GM19467 (cell line): ENCODE results near the gene MPLKIP.
"Not testable (repeated sequence)": the region's sequence is repeated elsewhere in the genome, so short reads cannot be mapped to it uniquely, and the experiment has no call there.

Experiments
- ATAC-seq: cut with Tn5 transposase; IDR thresholded peaks from one replicate; pipeline ENCODE4 v1.9.1; 2021; ENCODE audit warnings: mild to moderate bottlenecking, moderate library complexity; ENCODE audit not compliant: unreplicated experiment

Gene MPLKIP

DNA sequence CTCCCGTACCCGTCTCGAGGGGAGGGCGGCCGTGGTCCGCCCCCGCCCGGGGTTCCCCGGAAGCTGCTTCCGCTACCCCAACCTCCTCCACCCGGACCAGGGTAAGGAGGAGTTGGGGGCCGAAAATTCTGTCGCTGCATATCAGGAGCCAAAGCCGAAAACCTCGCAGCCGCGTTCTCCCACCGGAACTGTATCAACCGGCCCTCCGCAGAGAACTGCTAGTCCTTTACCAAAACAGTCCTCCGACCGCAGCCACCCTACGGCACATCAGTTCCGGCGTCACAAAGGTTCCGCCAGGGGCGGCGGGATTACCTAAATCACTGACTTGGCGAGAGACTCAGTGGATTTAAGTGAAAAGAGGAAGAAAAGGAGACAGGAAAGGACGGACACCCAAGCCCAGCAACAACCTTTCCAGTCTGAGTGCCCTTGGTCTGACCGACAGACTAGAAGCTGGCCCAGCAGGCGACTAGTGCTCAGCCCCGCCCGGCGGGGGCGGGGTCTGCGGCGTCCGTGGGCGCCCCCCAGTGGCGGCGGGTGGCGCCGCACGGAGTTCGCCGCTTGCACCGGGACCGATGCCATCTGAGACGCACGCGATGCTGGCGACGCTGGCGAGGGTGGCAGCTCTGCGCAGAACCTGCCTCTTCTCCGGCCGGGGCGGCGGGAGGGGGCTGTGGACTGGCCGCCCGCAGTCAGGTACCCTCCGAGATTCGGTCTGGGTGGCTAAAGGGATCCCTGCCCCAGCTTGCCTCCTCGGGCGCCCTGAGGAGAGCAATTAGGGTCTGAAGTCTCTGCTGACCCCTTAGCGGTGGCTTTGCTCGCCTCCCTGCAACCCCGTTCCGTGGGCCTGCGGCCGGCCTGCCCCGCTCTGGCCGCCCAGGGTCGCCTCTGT is at the start of gene MPLKIP, which contains the start of gene SUGCT:
Gene MPLKIP (minus strand): TSS at position 195 of the 889 bp plus-strand sequence. CDS start 55 bp downstream, at position 140.
Gene SUGCT (plus strand): TSS at position 578 of the 889 bp plus-strand sequence.
- peak; percentile 84 for ATAC-seq

GRCh38 chr7:40182452-40182851 is 48.0 kb upstream of the MPLKIP start:
- ATAC-seq = no peak

GRCh38 chr7:40177071-40177470 is 42.6 kb upstream of the MPLKIP start:
- ATAC-seq = no peak

DNA sequence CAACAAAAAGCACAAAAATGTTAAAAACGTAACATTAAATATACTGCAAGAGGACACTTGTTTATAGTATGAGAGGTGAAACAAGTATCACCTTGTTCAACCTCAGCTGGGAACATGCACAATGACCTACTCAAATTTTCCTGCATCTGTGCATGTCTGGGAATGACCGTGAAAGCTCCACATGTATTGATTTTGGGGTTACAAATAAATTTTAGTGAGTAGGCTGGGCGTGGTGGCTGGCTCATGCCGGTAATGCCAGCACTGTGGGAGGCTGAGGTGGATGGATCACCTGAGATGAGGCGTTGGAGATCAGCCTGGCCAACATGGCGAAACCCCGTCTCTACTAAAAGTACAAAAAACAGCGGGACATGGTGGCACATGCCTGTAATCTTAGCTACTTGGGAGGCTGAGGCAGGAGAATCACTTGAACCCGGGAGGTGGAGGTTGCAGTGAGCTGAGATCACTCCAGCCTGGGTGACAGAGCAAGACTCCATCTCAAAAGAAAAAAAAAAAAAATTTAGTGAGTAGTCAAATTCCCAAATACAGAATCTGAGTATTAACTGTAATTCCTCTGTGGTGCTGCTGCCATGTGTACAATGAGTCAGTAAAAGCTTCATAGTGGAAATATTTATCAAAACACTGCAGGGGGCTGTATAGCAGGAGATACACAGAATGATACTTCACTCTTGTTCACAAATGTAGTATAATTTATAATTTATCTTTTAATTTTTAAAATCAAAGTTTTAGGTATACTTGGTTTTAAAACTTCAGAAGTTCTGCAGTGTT is 41.5 kb upstream of the MPLKIP start:
- no peak for ATAC-seq

GRCh38 chr7:40175256-40175655 is 40.8 kb upstream of the MPLKIP start:
- ATAC-seq = not testable (repeated sequence)

DNA sequence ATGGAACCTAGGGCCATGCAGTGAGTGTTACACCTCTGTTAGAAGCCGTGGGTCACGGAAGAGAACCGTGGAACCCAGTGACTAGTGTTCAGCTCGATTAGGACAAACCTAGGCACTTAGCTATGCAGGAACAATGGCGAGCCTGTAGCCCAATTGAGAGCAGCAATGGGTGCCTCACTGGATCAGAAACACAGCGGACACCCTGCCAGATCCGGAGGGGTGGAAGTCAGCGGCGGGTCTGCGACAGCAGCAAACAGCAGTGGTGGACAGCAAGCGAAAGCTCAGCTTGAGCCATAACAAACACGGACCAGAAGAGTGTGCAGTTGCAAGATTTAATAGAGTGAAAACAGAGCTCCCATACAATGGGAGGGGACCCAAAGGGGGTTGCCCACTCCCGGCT is 38.7 kb upstream of the MPLKIP start:
- not testable (repeated sequence) for ATAC-seq

DNA sequence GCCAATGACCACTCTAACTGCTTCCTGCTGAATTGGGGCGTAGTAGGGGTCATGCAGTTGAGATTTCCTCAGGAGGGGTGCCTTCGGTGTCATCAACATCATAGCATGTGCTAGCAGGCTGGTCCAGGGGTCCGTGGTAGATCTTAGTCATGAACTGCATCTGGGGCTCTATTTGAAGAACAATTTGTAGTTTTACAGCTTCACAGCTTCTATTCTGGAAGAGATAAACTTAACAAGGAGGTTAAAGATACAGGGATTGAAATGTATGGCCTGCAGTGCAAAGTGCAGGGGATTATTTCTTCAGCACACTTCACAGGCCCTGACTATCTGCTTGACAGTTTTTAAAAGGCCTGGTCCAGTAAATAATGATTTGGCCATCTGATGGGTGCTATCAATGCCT is 33.8 kb upstream of the MPLKIP start:
- ATAC-seq = not testable (repeated sequence)

- no peak for ATAC-seq
Measured at GRCh38 chr7:40167291-40167690, 32.9 kb upstream of the MPLKIP start.

- no peak for ATAC-seq
Measured at GRCh38 chr7:40165216-40165615, 30.8 kb upstream of the MPLKIP start.

- no peak for ATAC-seq
Measured at GRCh38 chr7:40162516-40162915, 28.1 kb upstream of the MPLKIP start.

GRCh38 chr7:40156988-40157387 is 22.6 kb upstream of the MPLKIP start:
- ATAC-seq = no peak

- ATAC-seq = no peak
Measured at GRCh38 chr7:40151504-40151903, 17.1 kb upstream of the MPLKIP start.

DNA sequence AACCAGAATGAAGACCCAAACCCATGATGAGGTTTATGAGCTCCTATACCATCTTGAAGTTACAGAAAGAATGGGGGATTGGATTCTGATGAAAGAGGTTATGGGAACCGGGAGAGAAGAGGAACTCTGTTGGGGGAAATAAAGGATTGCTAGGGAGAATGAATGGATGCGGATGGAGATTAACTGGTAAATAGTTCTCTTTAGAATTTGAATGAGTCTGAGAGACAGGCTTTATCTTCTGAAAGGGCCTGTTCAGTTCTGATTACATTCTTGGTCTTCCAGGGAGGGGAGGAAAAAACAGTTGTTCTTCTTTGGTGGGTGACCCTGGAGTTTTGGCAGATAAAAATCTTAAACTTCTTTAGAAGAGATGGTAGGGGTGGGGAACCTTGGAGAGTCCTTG is 14.2 kb upstream of the MPLKIP start:
- no peak for ATAC-seq

GRCh38 chr7:40148247-40148580 is 13.8 kb upstream of the MPLKIP start:
- not testable (repeated sequence) for ATAC-seq

GRCh38 chr7:40147371-40148246 is 13.2 kb upstream of the MPLKIP start:
- no peak for ATAC-seq

GRCh38 chr7:40145596-40146130 is 11.2 kb upstream of the MPLKIP start:
- ATAC-seq = not testable (repeated sequence)

GRCh38 chr7:40141916-40142315 is 7.5 kb upstream of the MPLKIP start:
- ATAC-seq = not testable (repeated sequence)

- ATAC-seq = not testable (repeated sequence)
Measured at GRCh38 chr7:40139891-40140290, 5.5 kb upstream of the MPLKIP start.

DNA sequence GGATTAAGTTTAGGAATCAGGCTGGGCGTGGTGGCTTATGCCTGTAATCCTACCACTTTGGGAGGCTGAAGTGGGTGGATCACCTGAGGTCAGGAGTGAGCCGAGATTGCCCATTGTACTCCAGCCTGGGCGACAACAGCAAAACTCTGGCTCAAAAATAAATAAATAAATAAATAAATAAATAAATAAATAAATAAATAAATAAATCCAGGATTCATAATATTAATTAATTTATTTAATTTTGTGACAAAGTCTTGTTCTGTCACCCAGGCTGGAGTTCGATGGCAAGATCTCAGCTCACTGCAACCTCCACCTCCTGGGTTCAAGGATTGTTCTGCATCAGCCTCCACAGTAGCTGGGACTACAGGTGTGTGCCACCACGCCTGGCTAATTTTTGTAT is 4.6 kb upstream of the MPLKIP start:
- no peak for ATAC-seq

- no peak for ATAC-seq
Measured at GRCh38 chr7:40137563-40137962, 3.1 kb upstream of the MPLKIP start.

- no peak for ATAC-seq
Measured at GRCh38 chr7:40135317-40135610, 842 bp upstream of the MPLKIP start.
